ENCODE data around the gene ATG7.

GRCh38 chr3:11565492-11565891 is 293.3 kb downstream of the ATG7 start:
- TF ChIP-seq, protein P1, sequence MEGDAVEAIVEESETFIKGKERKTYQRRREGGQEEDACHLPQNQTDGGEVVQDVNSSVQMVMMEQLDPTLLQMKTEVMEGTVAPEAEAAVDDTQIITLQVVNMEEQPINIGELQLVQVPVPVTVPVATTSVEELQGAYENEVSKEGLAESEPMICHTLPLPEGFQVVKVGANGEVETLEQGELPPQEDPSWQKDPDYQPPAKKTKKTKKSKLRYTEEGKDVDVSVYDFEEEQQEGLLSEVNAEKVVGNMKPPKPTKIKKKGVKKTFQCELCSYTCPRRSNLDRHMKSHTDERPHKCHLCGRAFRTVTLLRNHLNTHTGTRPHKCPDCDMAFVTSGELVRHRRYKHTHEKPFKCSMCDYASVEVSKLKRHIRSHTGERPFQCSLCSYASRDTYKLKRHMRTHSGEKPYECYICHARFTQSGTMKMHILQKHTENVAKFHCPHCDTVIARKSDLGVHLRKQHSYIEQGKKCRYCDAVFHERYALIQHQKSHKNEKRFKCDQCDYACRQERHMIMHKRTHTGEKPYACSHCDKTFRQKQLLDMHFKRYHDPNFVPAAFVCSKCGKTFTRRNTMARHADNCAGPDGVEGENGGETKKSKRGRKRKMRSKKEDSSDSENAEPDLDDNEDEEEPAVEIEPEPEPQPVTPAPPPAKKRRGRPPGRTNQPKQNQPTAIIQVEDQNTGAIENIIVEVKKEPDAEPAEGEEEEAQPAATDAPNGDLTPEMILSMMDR (IDR thresholded peaks at IDR 0.05; ENCODE audit: low read length): no peak
- TF ChIP-seq EZH2phosphoT487 (IDR thresholded peaks at IDR 0.05; ENCODE audit: low read length) (no peak), EZH2 (optimal IDR thresholded peaks at IDR 0.05; ENCODE audit: low read depth, low read length) (no peak)

Data from MM.1S (cell line).